HEK293 (cell line): ENCODE measurements around the gene SH3BP4.

ENCODE experiments used
- CTCF ChIA-PET: fragments of 350-600 bp; formaldehyde crosslinking; extraction: SDS; loops from one replicate; lab custom pipeline; 2021; ENCODE audit warnings: antibody characterized with exemption; lab: Yijun Ruan, JAX
- POLR2A ChIA-PET: fragments of 300-600 bp; formaldehyde crosslinking; extraction: SDS; loops from one replicate; lab custom pipeline; 2020; ENCODE audit warnings: antibody characterized with exemption, inconsistent platforms; lab: Yijun Ruan, JAX
- H3K27ac ChIP-seq: fragments of 200-500 bp; sonication (Bioruptor generic); 2 replicates; pipeline ENCODE4 v1.5.1; 2014; ENCODE audit warnings: low read depth, low read length, control low read depth, inconsistent platforms; ENCODE audit errors: extremely low read depth
- H3K36me3 ChIP-seq, 2 experiments: fragments of 200-500 bp in 1 of 2; sonication (Bioruptor generic) in 1 of 2; 1 replicate in 1 of 2; 2 replicates in 1 of 2; pipeline ENCODE4 v1.5.1; 2014 to 2017; ENCODE audit warnings: inconsistent platforms in 2 of 2, low read length in 2 of 2; ENCODE audit not compliant: control insufficient read depth in 2 of 2, insufficient read depth in 1 of 2
- H3K4me1 ChIP-seq: fragments of 200-500 bp; sonication (Bioruptor generic); 2 replicates; pipeline ENCODE4 v1.5.1; 2014; ENCODE audit warnings: mild to moderate bottlenecking, low read length, inconsistent platforms; ENCODE audit not compliant: control insufficient read depth, insufficient read depth
- H3K4me3 ChIP-seq: 2 replicates; pipeline ENCODE4 v1.5.1; 2011; ENCODE audit warnings: low read depth, mild to moderate bottlenecking, control low read depth, low read length, moderate library complexity
- H3K9me3 ChIP-seq: fragments of 200-500 bp; sonication (Bioruptor generic); 2 replicates; pipeline ENCODE4 v1.5.1; 2014; ENCODE audit warnings: low read depth, low read length, inconsistent platforms; ENCODE audit not compliant: control insufficient read depth, insufficient read depth
- FEZF1 ChIP-seq: fragments of 450-650 bp; formaldehyde crosslinking; IDR thresholded peaks from 2 replicates; pipeline ENCODE4 v1.5.1; 2016; ENCODE audit warnings: missing biosample characterization, missing genetic modification characterization
- GFI1B ChIP-seq: fragments of 450-650 bp; formaldehyde crosslinking; IDR thresholded peaks from 2 replicates; pipeline ENCODE4 v1.5.1; 2016; ENCODE audit warnings: missing biosample characterization, missing genetic modification characterization
- KLF16 ChIP-seq: fragments of 450-650 bp; formaldehyde crosslinking; IDR thresholded peaks from 2 replicates; pipeline ENCODE4 v1.5.1; 2017; ENCODE audit warnings: missing biosample characterization, missing genetic modification characterization
- SP2 ChIP-seq: fragments of 450-650 bp; formaldehyde crosslinking; IDR thresholded peaks from 2 replicates; pipeline ENCODE4 v1.5.1; 2016; ENCODE audit warnings: missing biosample characterization, missing genetic modification characterization
- ZBTB17 ChIP-seq: fragments of 450-650 bp; formaldehyde crosslinking; IDR thresholded peaks from 2 replicates; pipeline ENCODE4 v1.5.1; 2016; ENCODE audit warnings: missing biosample characterization, missing genetic modification characterization
- ZFP3 ChIP-seq: fragments of 450-650 bp; formaldehyde crosslinking; IDR thresholded peaks from 2 replicates; pipeline ENCODE4 v1.5.1; 2016; ENCODE audit warnings: low read depth, missing biosample characterization, missing genetic modification characterization
- ZNF112 ChIP-seq: fragments of 450-650 bp; formaldehyde crosslinking; IDR thresholded peaks from 2 replicates; pipeline ENCODE4 v1.5.0; 2017; ENCODE audit warnings: missing biosample characterization, missing genetic modification characterization
- ZNF146 ChIP-seq: fragments of 450-650 bp; formaldehyde crosslinking; IDR thresholded peaks from 2 replicates; pipeline ENCODE4 v1.5.1; 2016; ENCODE audit warnings: missing biosample characterization, missing genetic modification characterization
- ZNF223 ChIP-seq: fragments of 450-650 bp; formaldehyde crosslinking; IDR thresholded peaks from 2 replicates; pipeline ENCODE4 v1.5.1; 2016; ENCODE audit warnings: missing biosample characterization, missing genetic modification characterization
- ZNF266 ChIP-seq: fragments of 450-650 bp; formaldehyde crosslinking; IDR thresholded peaks from 2 replicates; pipeline ENCODE4 v1.5.1; 2016; ENCODE audit warnings: missing biosample characterization, missing genetic modification characterization, low read depth
- ZNF391 ChIP-seq: fragments of 450-650 bp; formaldehyde crosslinking; IDR thresholded peaks from 2 replicates; pipeline ENCODE4 v1.5.1; 2016; ENCODE audit warnings: low read depth, missing biosample characterization, missing genetic modification characterization, borderline replicate concordance
- ZNF404 ChIP-seq: fragments of 450-650 bp; formaldehyde crosslinking; IDR thresholded peaks from 2 replicates; pipeline ENCODE4 v1.5.1; 2017; ENCODE audit warnings: missing biosample characterization, missing genetic modification characterization
- ZNF426 ChIP-seq: fragments of 450-650 bp; formaldehyde crosslinking; IDR thresholded peaks from 2 replicates; pipeline ENCODE4 v1.5.1; 2017; ENCODE audit warnings: missing biosample characterization, missing genetic modification characterization, mild to moderate bottlenecking, inconsistent platforms, moderate library complexity
- ZNF548 ChIP-seq: fragments of 450-650 bp; formaldehyde crosslinking; IDR thresholded peaks from 2 replicates; pipeline ENCODE4 v1.5.1; 2016; ENCODE audit warnings: missing biosample characterization, missing genetic modification characterization
- ZNF560 ChIP-seq: fragments of 450-650 bp; formaldehyde crosslinking; IDR thresholded peaks from 2 replicates; pipeline ENCODE4 v1.5.1; 2017; ENCODE audit warnings: missing biosample characterization, missing genetic modification characterization, borderline replicate concordance
- ZNF561 ChIP-seq: fragments of 450-650 bp; IDR thresholded peaks from 2 replicates; pipeline ENCODE4 v1.5.1; 2018; ENCODE audit warnings: missing biosample characterization, missing genetic modification characterization, borderline replicate concordance
- ZNF571 ChIP-seq: fragments of 450-650 bp; formaldehyde crosslinking; IDR thresholded peaks from 2 replicates; pipeline ENCODE4 v1.5.0; 2017; ENCODE audit warnings: missing biosample characterization, missing genetic modification characterization
- ZNF596 ChIP-seq: fragments of 450-650 bp; IDR thresholded peaks from 2 replicates; pipeline ENCODE4 v1.5.0; 2018; ENCODE audit warnings: missing biosample characterization, mild to moderate bottlenecking, missing genetic modification characterization, moderate library complexity
- ZNF670 ChIP-seq: fragments of 450-650 bp; formaldehyde crosslinking; IDR thresholded peaks from 2 replicates; pipeline ENCODE4 v1.5.1; 2016; ENCODE audit warnings: missing biosample characterization, missing genetic modification characterization, low read depth
- ZNF776 ChIP-seq: fragments of 450-650 bp; formaldehyde crosslinking; IDR thresholded peaks from 2 replicates; pipeline ENCODE4 v1.5.0; 2017; ENCODE audit warnings: missing biosample characterization, missing genetic modification characterization, borderline replicate concordance
- ZNF830 ChIP-seq: fragments of 450-650 bp; IDR thresholded peaks from 2 replicates; pipeline ENCODE4 v1.5.0; 2018; ENCODE audit warnings: missing biosample characterization, missing genetic modification characterization, low read depth, mild to moderate bottlenecking, moderate library complexity
- TF ChIP-seq, protein P1 (sequence below): fragments of 450-650 bp; formaldehyde crosslinking; IDR thresholded peaks from 2 replicates; pipeline ENCODE4 v1.5.1; 2016; ENCODE audit warnings: missing biosample characterization, missing genetic modification characterization
- TF ChIP-seq, protein P2 (sequence below): fragments of 450-650 bp; formaldehyde crosslinking; IDR thresholded peaks from 2 replicates; pipeline ENCODE4 v1.5.1; 2017; ENCODE audit warnings: missing biosample characterization, missing genetic modification characterization

Gene SH3BP4

DNA sequence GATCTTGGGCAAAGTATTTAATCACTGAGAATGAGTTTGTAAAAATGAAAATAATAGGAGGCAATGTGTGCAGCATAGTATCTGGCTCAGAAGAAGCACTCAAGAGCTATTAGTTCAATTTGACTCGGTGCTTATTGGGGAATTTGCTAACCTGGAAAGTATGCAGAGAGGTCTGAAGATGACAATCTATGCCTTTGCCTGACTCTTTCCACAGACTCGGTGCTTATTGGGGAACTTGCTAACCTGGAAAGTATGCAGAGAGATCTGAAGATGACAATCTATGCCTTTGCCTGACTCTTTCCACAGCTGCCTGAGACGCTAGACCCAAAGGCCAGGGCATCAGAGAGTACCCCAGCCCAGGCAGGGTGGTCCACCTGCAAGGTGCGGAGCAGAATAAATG is 12.2 kb upstream of the SH3BP4 start:
- H3K9me3 ChIP-seq: no peaks in the 10 kb centered on the region
- POLR2A ChIA-PET: no interaction called here
- TF ChIP-seq ZNF670 (tag by site-specific recombination) (no peak), ZNF426 (no peak), ZNF223 (tag by site-specific recombination) (no peak), ZNF391 (tag by site-specific recombination) (no peak), ZNF561 (no peak), SP2 (no peak), ZNF776 (tag by site-specific recombination) (no peak), ZNF548 (tag by site-specific recombination) (no peak), FEZF1 (tag by site-specific recombination) (no peak), ZNF830 (tag by site-specific recombination) (no peak), KLF16 (tag by site-specific recombination) (no peak), ZBTB17 (tag by site-specific recombination) (no peak), GFI1B (no peak), ZNF596 (tag by site-specific recombination) (no peak), ZNF571 (no peak), ZFP3 (tag by site-specific recombination) (no peak), ZNF560 (tag by site-specific recombination) (no peak), ZNF146 (tag by site-specific recombination) (no peak)
- TF ChIP-seq, protein P1, sequence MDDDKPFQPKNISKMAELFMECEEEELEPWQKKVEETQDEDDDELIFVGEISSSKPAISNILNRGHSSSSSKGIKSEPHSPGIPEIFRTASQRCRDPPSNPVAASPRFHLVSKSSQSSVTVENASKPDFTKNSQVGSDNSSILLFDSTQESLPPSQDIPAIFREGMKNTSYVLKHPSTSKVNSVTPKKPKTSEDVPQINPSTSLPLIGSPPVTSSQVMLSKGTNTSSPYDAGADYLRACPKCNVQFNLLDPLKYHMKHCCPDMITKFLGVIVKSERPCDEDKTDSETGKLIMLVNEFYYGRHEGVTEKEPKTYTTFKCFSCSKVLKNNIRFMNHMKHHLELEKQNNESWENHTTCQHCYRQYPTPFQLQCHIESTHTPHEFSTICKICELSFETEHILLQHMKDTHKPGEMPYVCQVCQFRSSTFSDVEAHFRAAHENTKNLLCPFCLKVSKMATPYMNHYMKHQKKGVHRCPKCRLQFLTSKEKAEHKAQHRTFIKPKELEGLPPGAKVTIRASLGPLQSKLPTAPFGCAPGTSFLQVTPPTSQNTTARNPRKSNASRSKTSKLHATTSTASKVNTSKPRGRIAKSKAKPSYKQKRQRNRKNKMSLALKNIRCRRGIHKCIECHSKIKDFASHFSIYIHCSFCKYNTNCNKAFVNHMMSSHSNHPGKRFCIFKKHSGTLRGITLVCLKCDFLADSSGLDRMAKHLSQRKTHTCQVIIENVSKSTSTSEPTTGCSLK (tag by site-specific recombination): no peak
- TF ChIP-seq, protein P2, sequence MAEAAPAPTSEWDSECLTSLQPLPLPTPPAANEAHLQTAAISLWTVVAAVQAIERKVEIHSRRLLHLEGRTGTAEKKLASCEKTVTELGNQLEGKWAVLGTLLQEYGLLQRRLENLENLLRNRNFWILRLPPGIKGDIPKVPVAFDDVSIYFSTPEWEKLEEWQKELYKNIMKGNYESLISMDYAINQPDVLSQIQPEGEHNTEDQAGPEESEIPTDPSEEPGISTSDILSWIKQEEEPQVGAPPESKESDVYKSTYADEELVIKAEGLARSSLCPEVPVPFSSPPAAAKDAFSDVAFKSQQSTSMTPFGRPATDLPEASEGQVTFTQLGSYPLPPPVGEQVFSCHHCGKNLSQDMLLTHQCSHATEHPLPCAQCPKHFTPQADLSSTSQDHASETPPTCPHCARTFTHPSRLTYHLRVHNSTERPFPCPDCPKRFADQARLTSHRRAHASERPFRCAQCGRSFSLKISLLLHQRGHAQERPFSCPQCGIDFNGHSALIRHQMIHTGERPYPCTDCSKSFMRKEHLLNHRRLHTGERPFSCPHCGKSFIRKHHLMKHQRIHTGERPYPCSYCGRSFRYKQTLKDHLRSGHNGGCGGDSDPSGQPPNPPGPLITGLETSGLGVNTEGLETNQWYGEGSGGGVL (tag by site-specific recombination): no peak
- TF ChIP-seq, all 188 proteins: peak for 0
- CTCF ChIA-PET: interaction anchor here (0.6 kb wide), 1 partner anchor 10 kb away, joined by 5 read pairs; no protein-coding TSS in a partner anchor
- no peak overlapping the region for H3K27ac ChIP-seq
- H3K4me1 ChIP-seq: no peaks in the 10 kb centered on the region
- H3K36me3 ChIP-seq: no peaks in the 10 kb centered on the region
- no peak overlapping the region for H3K4me3 ChIP-seq

DNA sequence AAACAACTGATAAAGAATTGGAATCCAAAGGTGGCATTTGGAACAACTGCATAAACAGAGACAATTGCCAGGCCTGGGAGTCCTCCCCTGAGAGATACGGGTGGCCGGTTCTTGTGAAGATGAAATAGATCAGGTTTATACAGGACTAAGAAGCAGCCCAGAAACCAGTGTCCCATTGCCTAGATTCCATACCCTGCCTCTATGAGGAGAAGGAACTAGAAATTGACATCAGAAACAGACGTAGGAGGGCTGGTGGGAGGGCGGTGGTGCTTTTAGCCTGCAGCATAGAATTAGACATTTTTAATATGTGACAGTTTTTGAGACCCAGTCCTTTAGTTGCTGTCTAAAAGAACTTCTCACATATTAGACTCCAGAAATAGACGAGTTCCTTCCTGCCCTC is 11.8 kb upstream of the SH3BP4 start:
- CTCF ChIA-PET: interaction anchor here (0.6 kb wide), 1 partner anchor 10 kb away, joined by 5 read pairs; no protein-coding TSS in a partner anchor

More for the DNA sequence above, 11.8 kb upstream of the SH3BP4 start:
- TF ChIP-seq ZNF266 (tag by site-specific recombination) (no peak), ZNF112 (no peak), ZNF391 (tag by site-specific recombination) (no peak), ZNF404 (tag by site-specific recombination) (no peak)
- TF ChIP-seq, all 188 proteins: peak for 0
- Histone ChIP-seq H3K4me1 (no peaks in the 10 kb centered on the region), H3K9me3 (no peaks in the 10 kb centered on the region), H3K36me3 (no peaks in the 10 kb centered on the region), H3K27ac (no peak overlapping the region), H3K4me3 (no peak overlapping the region)
- POLR2A ChIA-PET: no interaction called here
